ENCODE measurements around the gene C1orf105.
A peak's percentile ranks its signal among the peaks of the same experiment; 100 is the strongest.
"Not testable (repeated sequence)": the region's sequence is repeated elsewhere in the genome, so short reads cannot be mapped to it uniquely, and the experiment has no call there.

C1orf105 gene, protein sequence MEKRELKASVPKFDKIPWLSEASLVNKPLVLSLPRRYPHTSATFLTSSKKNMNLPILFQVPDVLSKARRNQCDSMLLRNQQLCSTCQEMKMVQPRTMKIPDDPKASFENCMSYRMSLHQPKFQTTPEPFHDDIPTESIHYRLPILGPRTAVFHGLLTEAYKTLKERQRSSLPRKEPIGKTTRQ

DNA sequence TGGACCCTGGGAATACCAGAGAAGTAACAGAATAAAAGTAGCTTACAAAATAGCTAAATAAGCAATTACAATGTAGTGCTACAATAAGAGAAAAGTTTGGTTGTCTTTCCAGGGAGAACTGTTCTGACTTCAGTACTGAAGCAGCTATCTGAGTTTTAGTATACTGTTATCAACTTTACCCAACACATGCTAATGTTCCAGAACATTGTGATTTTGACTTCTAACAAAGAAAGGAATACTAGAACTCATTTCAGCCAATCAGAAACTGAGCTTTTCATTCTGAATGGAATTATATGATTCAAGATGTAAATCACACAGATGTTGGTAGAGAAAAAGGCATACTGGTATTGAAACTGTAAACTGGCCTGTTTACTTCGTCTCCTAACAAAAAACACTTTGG is at the start of gene C1orf105:
TSS of gene C1orf105 (plus strand) at position 301 of the 400 bp plus-strand sequence. CDS start 201 bp downstream, outside the sequence.
- no peak for DNase-seq

DNA sequence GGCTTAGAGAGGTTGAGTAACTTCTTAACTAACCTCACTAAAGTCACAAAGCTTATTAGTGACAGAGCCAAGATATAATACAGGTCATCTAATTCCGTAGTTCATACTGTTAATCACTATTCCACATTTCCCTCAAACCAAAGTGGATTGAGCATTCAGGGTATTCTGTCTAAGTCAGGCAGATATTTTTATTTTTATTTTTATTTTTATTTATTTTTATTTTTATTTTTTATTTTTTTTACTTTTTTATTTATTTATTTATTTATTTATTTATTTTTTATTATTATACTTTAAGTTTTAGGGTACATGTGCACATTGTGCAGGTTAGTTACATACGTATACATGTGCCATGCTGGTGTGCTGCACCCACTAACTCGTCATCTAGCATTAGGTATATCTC is 48.8 kb upstream of the C1orf105 start:
- DNase-seq, result not testable (repeated sequence)

GRCh38 chr1:172373864-172374263 is 46.6 kb upstream of the C1orf105 start:
- no peak for DNase-seq

GRCh38 chr1:172375211-172375631 is 45.3 kb upstream of the C1orf105 start:
- no peak for DNase-seq

DNA sequence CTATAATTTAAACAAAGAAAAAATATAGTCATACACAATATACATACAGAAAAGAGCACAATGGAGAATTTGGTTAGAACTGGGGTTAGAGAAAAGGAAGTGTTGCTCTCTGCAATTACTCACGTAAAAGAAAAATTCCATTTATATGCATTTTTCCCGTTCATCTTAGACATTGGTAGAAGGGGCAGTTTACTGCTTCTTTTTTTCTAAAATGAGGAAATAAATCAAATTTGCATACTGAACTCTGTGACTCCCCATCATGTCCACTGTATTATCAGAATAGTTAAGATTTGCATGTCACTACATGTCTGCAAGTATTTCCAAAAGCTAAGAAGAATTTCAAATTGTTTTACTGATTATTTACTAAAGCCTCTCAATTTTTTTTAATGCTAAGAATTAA is 44.1 kb upstream of the C1orf105 start:
- no peak for DNase-seq

- DNase-seq, result no peak
Measured at GRCh38 chr1:172377565-172377964, 42.9 kb upstream of the C1orf105 start.

GRCh38 chr1:172378109-172378760 is 42.2 kb upstream of the C1orf105 start:
- no peak for DNase-seq

DNA sequence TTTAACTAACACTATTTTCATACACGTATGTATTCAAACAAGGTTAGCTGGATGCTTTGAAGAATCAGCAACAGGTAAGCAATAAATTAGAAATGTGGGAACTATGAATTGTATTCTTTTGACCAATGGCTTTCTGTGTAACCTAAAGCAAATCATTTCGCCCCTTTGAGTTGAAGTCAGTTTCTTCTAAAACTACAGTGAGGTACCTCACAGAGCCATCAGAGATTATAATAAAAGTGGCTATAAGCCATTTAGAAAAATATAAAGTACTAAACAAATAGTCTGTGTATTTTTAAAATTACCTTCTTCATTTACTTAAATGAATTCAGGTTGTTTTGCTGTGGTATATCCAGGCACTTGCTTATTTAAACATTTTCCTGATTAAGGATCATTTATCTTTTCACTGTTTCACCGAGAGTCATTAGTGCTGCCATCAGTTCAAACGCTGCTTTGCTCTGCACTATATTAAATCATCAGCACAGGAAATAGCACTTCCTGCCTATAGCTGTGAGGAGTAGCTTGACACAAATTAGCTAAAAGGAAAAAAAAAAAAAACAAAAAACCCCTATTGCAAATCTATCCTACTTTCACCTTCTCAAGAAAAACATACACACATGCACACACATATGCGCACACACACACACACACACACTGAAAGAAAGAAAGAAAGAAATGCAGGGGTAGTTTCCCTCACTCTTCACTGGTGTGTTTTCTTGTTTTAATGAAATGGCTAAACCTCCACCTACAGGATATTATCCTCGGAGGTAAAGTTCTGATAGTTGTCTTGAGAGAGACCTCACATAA is 39.8 kb upstream of the C1orf105 start:
- peak; percentile 22 for DNase-seq

DNA sequence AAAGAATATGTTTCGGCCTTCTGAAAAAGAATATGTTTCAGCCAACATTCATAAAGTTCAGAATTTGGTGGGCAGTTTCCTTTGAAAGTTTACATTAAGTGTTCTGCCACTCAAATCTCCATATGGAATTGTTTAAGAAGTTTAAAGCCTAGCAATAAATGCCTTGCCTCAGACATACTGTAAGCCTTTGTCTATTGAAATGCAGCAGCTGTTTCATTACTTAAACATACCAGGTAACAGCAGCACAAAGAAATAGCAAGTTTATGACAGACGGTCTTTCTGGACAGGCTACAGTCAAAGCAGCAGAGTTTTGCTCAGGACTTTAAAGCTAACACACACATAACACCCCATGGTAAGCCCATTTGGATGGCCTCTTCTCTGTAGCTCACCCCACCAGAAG is 38.5 kb upstream of the C1orf105 start:
- DNase-seq, result no peak

GRCh38 chr1:172382406-172382805 is 38.1 kb upstream of the C1orf105 start:
- no peak for DNase-seq

DNA sequence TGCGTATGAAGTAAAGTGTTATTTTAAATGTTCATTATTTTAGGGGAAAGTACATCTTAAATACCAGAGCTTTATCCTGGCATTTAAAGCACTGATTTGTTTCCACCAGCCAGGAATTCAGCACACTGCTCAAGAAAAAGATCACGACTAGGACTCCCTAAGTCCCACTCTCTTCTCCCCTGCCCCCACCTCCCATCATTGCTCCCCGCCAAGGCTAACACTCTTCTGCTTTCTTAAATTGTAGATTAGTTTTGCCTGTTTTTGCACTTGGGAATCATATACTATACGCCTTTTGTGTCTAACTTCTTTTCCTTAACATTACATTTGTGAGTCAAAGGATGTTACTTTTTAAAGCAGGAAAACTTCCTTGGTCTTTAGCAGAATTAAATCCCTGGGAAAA is 37.5 kb upstream of the C1orf105 start:
- no peak for DNase-seq

GRCh38 chr1:172383536-172383935 is 36.9 kb upstream of the C1orf105 start:
- DNase-seq, result no peak

- no peak for DNase-seq
Measured at GRCh38 chr1:172384656-172385055, 35.8 kb upstream of the C1orf105 start.

DNA sequence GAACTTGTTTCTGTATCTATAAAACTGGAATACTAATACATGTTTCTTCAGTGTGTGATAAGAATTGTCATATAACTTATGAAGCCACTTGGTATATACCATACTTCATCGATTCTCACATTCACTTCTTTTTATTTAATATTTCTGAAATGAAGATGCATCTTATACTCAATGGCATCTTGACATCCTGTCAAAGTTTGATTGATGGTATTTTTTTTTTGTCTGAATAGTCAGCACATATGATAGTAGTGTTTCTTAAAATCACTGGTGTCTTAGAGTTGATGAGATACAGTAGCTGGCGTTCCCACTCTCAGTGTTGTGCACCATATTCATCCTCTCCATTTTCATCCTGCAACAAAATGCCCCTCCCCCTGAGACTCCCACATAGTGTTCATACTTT is 34.4 kb upstream of the C1orf105 start:
- DNase-seq, result no peak

GRCh38 chr1:172388490-172388889 is 32.0 kb upstream of the C1orf105 start:
- DNase-seq, result no peak

- DNase-seq, result no peak
Measured at GRCh38 chr1:172390301-172390682, 30.2 kb upstream of the C1orf105 start.

DNA sequence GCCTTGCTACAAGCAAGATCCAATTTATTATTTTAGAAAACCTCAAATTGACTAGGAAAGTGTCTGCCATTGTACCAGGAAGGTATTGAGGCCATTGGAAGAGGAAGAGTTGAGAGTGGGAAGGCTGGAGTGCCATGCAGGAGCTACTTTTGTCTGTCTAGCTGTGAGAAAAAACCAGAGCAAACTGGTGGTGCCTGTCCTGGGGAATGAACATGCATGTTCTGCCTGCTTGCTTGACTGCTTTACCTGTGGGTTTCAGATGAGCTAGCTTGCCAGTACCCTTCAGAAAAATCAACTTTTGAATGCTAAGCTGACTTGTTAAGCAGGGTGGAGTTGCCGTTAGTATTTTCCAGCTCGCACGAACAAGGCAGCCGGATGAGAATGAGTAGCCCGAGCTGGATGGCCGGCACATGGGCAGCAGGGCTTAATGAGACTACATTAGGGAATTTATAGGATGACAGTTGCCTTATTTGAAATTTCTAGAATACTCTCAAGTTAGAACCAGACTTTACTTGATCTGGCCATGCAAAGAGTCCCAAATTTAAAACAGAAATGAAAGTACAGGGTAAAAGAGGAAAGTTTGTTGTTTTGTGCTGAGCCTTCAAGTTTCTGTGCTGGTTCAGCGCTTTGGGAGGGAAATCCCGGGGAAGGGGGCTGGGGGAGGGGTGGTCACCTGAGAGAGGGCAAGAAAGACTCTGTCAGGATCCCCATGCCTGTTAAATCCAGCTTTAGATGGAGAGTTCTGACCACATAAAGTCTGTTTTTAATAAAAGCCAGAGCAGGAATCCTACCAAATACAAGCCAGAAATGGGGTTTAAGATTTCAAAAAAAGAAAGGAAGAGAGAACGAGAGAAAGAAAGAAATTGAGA is 29.6 kb upstream of the C1orf105 start:
- no peak for DNase-seq

- DNase-seq, result no peak
Measured at GRCh38 chr1:172391976-172392375, 28.5 kb upstream of the C1orf105 start.

DNA sequence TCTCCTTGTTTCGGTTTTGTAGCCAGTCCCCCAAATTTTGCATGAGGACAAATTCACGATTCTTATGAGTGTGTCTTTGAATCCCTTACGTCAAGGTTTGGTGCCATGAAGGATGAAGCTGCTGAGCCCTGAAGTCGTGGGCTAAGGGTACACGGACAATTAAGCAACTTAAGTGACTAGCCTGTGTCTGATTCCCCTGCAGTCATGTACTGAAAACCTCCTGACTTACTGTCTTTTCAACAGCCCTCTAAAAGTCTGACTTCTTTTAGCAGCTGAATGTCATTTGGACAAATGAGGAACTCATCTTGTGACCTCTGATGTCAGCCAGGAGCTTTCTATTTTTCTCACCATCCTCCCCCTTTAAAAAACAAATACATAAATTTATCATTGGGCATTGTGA is 27.1 kb upstream of the C1orf105 start:
- DNase-seq, result no peak

DNA sequence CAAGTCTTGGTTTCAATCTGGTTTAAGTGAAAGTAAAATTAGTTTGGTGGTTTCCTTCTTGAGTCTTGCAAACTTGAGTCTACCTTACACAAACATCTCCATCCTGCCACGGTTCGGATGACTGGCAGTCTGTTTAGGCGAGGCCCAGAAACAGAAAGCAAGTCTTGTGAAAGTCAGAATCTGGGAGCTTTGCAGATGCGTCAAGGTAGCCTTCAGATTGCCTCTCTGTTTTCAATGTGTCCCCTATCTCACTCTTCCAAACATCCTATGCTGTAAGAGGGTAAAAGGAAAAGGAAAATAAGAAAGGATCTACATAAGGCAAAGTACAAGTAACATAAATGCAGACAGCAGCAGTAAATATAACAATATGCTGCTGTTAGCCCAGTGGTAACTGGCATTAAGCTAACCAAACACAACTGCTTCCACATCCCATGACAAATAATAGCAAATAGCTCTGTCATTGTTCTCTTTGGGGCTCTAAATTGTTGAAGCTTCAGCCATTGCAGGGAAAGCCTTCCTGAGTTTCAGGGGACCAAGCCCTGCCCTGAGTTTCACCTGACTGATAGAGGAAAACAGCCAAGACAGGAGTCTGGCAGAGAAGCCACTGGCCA is 26.2 kb upstream of the C1orf105 start:
- peak; percentile 77 for DNase-seq

- DNase-seq, result no peak
Measured at GRCh38 chr1:172394811-172395210, 25.7 kb upstream of the C1orf105 start.

- no peak for DNase-seq
Measured at GRCh38 chr1:172395576-172395975, 24.9 kb upstream of the C1orf105 start.

- no peak for DNase-seq
Measured at GRCh38 chr1:172397221-172397620, 23.3 kb upstream of the C1orf105 start.
